NCI-H187 treated with DMSO at 0.1 percent for 48 hours (cell line): Measurements from ENCODE around the gene CYSTM1.

Source experiments
- DNase-seq: peaks from one replicate; lab custom pipeline; 2025; lab: John Stamatoyannopoulos, UW

The CYSTM1 gene

GRCh38 chr5:140258016-140258415 lies 83.0 kb downstream of the CYSTM1 start:
- DNase-seq = no peak

- DNase-seq = no peak
Measured at GRCh38 chr5:140258873-140259272, 83.9 kb downstream of the CYSTM1 start.

GRCh38 chr5:140259500-140259899 lies 84.5 kb downstream of the CYSTM1 start:
- no peak for DNase-seq

GRCh38 chr5:140260089-140260656 lies 85.2 kb downstream of the CYSTM1 start:
- DNase-seq = no peak

- DNase-seq = no peak
Measured at GRCh38 chr5:140261403-140262171, 86.6 kb downstream of the CYSTM1 start.

GRCh38 chr5:140262221-140262620 lies 87.2 kb downstream of the CYSTM1 start:
- DNase-seq = no peak

GRCh38 chr5:140262839-140263238 lies 87.9 kb downstream of the CYSTM1 start:
- DNase-seq = no peak

GRCh38 chr5:140265845-140266244 lies 90.9 kb downstream of the CYSTM1 start:
- no peak for DNase-seq

- no peak for DNase-seq
Measured at GRCh38 chr5:140266471-140267200, 91.6 kb downstream of the CYSTM1 start.

- no peak for DNase-seq
Measured at GRCh38 chr5:140267201-140267540, 92.2 kb downstream of the CYSTM1 start.

- DNase-seq = no peak
Measured at GRCh38 chr5:140267559-140268018, 92.6 kb downstream of the CYSTM1 start.

- no peak for DNase-seq
Measured at GRCh38 chr5:140270008-140270407, 95.0 kb downstream of the CYSTM1 start.

GRCh38 chr5:140273401-140273877 lies 98.5 kb downstream of the CYSTM1 start:
- no peak for DNase-seq

- no peak for DNase-seq
Measured at GRCh38 chr5:140275837-140276236, 100.8 kb downstream of the CYSTM1 start.

GRCh38 chr5:140282266-140282665 lies 107.3 kb downstream of the CYSTM1 start:
- DNase-seq = no peak

- no peak for DNase-seq
Measured at GRCh38 chr5:140284013-140284412, 109.0 kb downstream of the CYSTM1 start.

- DNase-seq = no peak
Measured at GRCh38 chr5:140286424-140286823, 111.4 kb downstream of the CYSTM1 start.

- no peak for DNase-seq
Measured at GRCh38 chr5:140287801-140288521, 113.0 kb downstream of the CYSTM1 start.

GRCh38 chr5:140292212-140293036 lies 117.4 kb downstream of the CYSTM1 start:
- DNase-seq = no peak
